ENCODE data around the gene NINL.
"Not testable (repeated sequence)": the region's sequence is repeated elsewhere in the genome, so short reads cannot be mapped to it uniquely, and the experiment has no call there.

Gene NINL

GRCh38 chr20:25507385-25508082 lies 77.8 kb downstream of the NINL start:
- H3K9ac ChIP-seq (ENCODE audit: low read length) = no peak overlapping the region
- no peaks in the 10 kb centered on the region for H3K9me3 ChIP-seq (ENCODE audit: low read length)
- H3K4me3 ChIP-seq (ENCODE audit: low read depth in 1 of 2, low read length in 2 of 2) = no peak overlapping the region
- peaks cover 59% of the 10 kb centered on the region for H3K36me3 ChIP-seq (ENCODE audit: insufficient read depth, low read length)
- no peaks in the 10 kb centered on the region for H3K4me1 ChIP-seq (ENCODE audit: insufficient read depth, low read length)
- H3K27me3 ChIP-seq (ENCODE audit: control insufficient read depth in 1 of 2, insufficient read depth in 2 of 2, low read length in 2 of 2) = no peaks in the 10 kb centered on the region
- H3K27ac ChIP-seq (ENCODE audit: low read depth, low read length) = no peak overlapping the region

DNA sequence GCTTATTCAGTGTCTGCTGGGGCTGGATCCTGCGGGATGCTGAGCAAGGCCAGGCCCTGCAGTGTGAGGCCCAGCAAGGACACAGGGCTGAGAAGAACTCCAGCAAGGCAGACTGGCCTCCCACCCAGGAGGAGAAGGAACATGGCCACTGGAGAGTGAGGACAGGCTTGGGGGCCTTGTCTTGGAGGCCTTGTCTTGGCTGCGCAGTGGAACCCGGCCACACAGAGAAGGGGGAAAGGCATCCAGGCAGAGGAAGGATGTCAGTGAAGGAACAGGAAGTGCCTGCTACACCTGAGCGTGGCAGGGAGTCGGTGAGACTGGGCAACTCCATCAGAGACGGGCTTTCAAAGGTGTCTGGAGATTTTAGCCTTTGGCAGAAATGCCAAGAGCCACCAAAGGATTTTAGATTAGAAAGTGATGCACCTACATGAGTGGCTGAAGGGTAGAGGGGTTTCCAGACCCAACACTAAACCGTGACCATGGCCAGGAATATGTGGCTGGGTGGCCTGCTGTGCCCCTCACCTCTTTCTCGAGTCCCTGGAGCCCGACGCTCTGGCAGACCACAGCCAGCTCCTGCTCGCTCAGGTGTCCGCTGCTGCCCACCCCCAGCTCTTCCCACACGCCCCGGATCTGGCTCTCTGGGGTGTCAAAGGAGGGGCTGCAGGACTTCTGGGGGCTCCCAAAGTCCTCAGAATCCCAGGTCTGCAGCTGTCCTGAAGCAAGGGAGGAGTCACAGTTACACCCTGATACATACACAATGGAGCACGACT lies 80.8 kb downstream of the NINL start:
- Histone ChIP-seq H3K27ac (ENCODE audit: low read depth, low read length) (no peak overlapping the region), H3K9me3 (ENCODE audit: low read length) (no peaks in the 10 kb centered on the region), H3K9ac (ENCODE audit: low read length) (no peak overlapping the region), H3K27me3 (ENCODE audit: control insufficient read depth in 1 of 2, insufficient read depth in 2 of 2, low read length in 2 of 2) (no peaks in the 10 kb centered on the region), H3K36me3 (ENCODE audit: insufficient read depth, low read length) (peaks cover 30% of the 10 kb centered on the region), H3K4me1 (ENCODE audit: insufficient read depth, low read length) (no peaks in the 10 kb centered on the region), H3K4me3 (ENCODE audit: low read depth in 1 of 2, low read length in 2 of 2) (no peak overlapping the region)

- no peaks in the 10 kb centered on the region for H3K9me3 ChIP-seq (ENCODE audit: low read length)
- H3K27me3 ChIP-seq (ENCODE audit: control insufficient read depth in 1 of 2, insufficient read depth in 2 of 2, low read length in 2 of 2) = no peaks in the 10 kb centered on the region
Observed at GRCh38 chr20:25503936-25504335, 81.4 kb downstream of the NINL start.

DNA sequence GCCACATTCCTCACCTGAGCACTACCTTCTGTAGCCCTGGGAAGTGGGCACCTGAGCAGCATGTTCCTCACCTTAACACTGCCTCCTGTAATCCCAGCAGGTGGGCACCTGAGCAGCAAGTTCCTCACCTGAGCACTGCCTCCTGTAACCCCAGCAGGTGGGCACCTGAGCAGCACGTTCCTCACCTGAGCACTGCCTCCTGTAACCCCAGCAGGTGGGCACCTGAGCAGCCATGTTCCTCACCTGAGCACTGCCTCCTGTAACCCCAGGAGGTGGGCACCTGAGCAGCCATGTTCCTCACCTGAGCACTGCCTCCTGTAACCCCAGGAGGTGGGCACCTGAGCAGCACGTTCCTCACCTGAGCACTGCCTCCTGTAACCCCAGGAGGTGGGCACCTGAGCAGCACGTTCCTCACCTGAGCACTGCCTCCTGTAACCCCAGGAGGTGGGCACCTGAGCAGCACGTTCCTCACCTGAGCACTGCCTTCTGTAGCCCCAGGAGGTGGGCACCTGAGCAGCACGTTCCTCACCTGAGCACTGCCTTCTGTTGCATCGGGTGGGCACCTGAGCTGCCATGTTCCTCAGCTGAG lies 82.2 kb downstream of the NINL start:
- not testable (repeated sequence) for H3K27ac ChIP-seq (ENCODE audit: low read depth, low read length); H3K4me3 ChIP-seq (ENCODE audit: low read depth in 1 of 2, low read length in 2 of 2); H3K4me1 ChIP-seq (ENCODE audit: insufficient read depth, low read length); H3K27me3 ChIP-seq (ENCODE audit: control insufficient read depth in 1 of 2, insufficient read depth in 2 of 2, low read length in 2 of 2); H3K9me3 ChIP-seq (ENCODE audit: low read length); H3K9ac ChIP-seq (ENCODE audit: low read length)
- H3K36me3 ChIP-seq (ENCODE audit: insufficient read depth, low read length) = peaks cover 21% of the 10 kb centered on the region

More at GRCh38 chr20:25503936-25504335, 81.4 kb downstream of the NINL start:
- Histone ChIP-seq H3K36me3 (ENCODE audit: insufficient read depth, low read length) (peaks cover 24% of the 10 kb centered on the region), H3K27ac (ENCODE audit: low read depth, low read length) (no peak overlapping the region), H3K4me3 (ENCODE audit: low read depth in 1 of 2, low read length in 2 of 2) (no peak overlapping the region), H3K4me1 (ENCODE audit: insufficient read depth, low read length) (no peaks in the 10 kb centered on the region), H3K9ac (ENCODE audit: low read length) (no peak overlapping the region)

DNA sequence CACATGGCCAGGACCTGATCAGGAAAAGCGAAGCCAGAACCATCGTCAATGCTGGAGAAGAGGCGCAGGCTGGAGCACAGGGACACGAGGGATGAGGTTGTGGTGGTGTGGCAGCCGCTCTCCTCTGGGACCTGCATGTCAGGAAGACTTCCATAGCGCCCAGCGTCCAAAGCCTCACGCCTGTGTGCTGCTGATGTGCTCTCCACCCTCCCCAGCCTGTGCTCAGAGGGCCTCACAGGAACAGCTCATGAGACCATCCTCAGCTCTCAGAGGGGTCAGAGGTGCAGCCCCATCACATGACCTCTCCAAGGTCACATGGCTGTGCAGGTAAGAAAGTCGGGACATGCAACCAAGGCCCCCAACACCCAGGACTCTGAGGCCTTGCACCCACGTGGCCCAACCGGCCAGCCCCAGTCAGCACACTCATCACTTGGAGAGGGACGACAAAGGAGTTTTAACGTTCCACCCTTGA lies 84.4 kb downstream of the NINL start:
- Histone ChIP-seq H3K4me3 (ENCODE audit: low read depth in 1 of 2, low read length in 2 of 2) (no peak overlapping the region), H3K9ac (ENCODE audit: low read length) (no peak overlapping the region), H3K27me3 (ENCODE audit: control insufficient read depth in 1 of 2, insufficient read depth in 2 of 2, low read length in 2 of 2) (no peaks in the 10 kb centered on the region), H3K4me1 (ENCODE audit: insufficient read depth, low read length) (no peaks in the 10 kb centered on the region), H3K9me3 (ENCODE audit: low read length) (no peaks in the 10 kb centered on the region), H3K36me3 (ENCODE audit: insufficient read depth, low read length) (peaks cover 16% of the 10 kb centered on the region), H3K27ac (ENCODE audit: low read depth, low read length) (no peak overlapping the region)

- H3K9ac ChIP-seq (ENCODE audit: low read length) = no peak overlapping the region
- no peaks in the 10 kb centered on the region for H3K4me1 ChIP-seq (ENCODE audit: insufficient read depth, low read length)
- H3K36me3 ChIP-seq (ENCODE audit: insufficient read depth, low read length) = peaks cover 13% of the 10 kb centered on the region
- no peak overlapping the region for H3K4me3 ChIP-seq (ENCODE audit: low read depth in 1 of 2, low read length in 2 of 2)
- H3K27ac ChIP-seq (ENCODE audit: low read depth, low read length) = no peak overlapping the region
- no peaks in the 10 kb centered on the region for H3K9me3 ChIP-seq (ENCODE audit: low read length)
- no peaks in the 10 kb centered on the region for H3K27me3 ChIP-seq (ENCODE audit: control insufficient read depth in 1 of 2, insufficient read depth in 2 of 2, low read length in 2 of 2)
Observed at GRCh38 chr20:25499855-25500434, 85.4 kb downstream of the NINL start.

- peaks cover 6% of the 10 kb centered on the region for H3K36me3 ChIP-seq (ENCODE audit: insufficient read depth, low read length)
- H3K4me1 ChIP-seq (ENCODE audit: insufficient read depth, low read length) = no peaks in the 10 kb centered on the region
- no peak overlapping the region for H3K4me3 ChIP-seq (ENCODE audit: low read depth in 1 of 2, low read length in 2 of 2)
- H3K9me3 ChIP-seq (ENCODE audit: low read length) = no peaks in the 10 kb centered on the region
- no peaks in the 10 kb centered on the region for H3K27me3 ChIP-seq (ENCODE audit: control insufficient read depth in 1 of 2, insufficient read depth in 2 of 2, low read length in 2 of 2)
- H3K27ac ChIP-seq (ENCODE audit: low read depth, low read length) = no peak overlapping the region
- H3K9ac ChIP-seq (ENCODE audit: low read length) = no peak overlapping the region
Observed at GRCh38 chr20:25499031-25499430, 86.3 kb downstream of the NINL start.

DNA sequence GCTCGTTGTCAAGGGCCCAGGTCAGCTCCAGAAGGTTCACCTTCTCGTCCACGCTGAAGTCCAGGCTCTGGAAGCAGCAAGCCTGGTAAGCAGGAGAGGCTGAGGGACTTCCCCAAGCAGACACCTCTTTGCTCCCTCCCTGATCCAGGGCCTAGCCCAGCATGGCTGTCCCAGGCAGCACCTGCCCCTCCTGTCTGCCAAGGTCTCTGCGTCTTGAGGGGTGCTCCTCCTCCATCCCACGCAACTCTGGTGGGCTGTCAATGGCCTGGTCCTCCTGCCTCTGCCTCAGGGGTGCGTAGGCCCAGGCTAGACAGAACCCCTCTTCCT lies 87.1 kb downstream of the NINL start:
- Histone ChIP-seq H3K9ac (ENCODE audit: low read length) (no peak overlapping the region), H3K36me3 (ENCODE audit: insufficient read depth, low read length) (no peaks in the 10 kb centered on the region), H3K27ac (ENCODE audit: low read depth, low read length) (no peak overlapping the region), H3K4me3 (ENCODE audit: low read depth in 1 of 2, low read length in 2 of 2) (no peak overlapping the region), H3K27me3 (ENCODE audit: control insufficient read depth in 1 of 2, insufficient read depth in 2 of 2, low read length in 2 of 2) (no peaks in the 10 kb centered on the region), H3K4me1 (ENCODE audit: insufficient read depth, low read length) (no peaks in the 10 kb centered on the region), H3K9me3 (ENCODE audit: low read length) (no peaks in the 10 kb centered on the region)

- Histone ChIP-seq H3K9me3 (ENCODE audit: low read length) (no peaks in the 10 kb centered on the region), H3K4me1 (ENCODE audit: insufficient read depth, low read length) (no peaks in the 10 kb centered on the region), H3K27me3 (ENCODE audit: control insufficient read depth in 1 of 2, insufficient read depth in 2 of 2, low read length in 2 of 2) (no peaks in the 10 kb centered on the region), H3K36me3 (ENCODE audit: insufficient read depth, low read length) (no peaks in the 10 kb centered on the region), H3K27ac (ENCODE audit: low read depth, low read length) (no peak overlapping the region), H3K4me3 (ENCODE audit: low read depth in 1 of 2, low read length in 2 of 2) (no peak overlapping the region), H3K9ac (ENCODE audit: low read length) (no peak overlapping the region)
Observed at GRCh38 chr20:25497586-25498279, 87.6 kb downstream of the NINL start.

GRCh38 chr20:25496968-25497401 lies 88.3 kb downstream of the NINL start:
- Histone ChIP-seq H3K4me3 (ENCODE audit: low read depth in 1 of 2, low read length in 2 of 2) (no peak overlapping the region), H3K4me1 (ENCODE audit: insufficient read depth, low read length) (no peaks in the 10 kb centered on the region), H3K9ac (ENCODE audit: low read length) (no peak overlapping the region), H3K9me3 (ENCODE audit: low read length) (no peaks in the 10 kb centered on the region), H3K27me3 (ENCODE audit: control insufficient read depth in 1 of 2, insufficient read depth in 2 of 2, low read length in 2 of 2) (no peaks in the 10 kb centered on the region), H3K27ac (ENCODE audit: low read depth, low read length) (no peak overlapping the region), H3K36me3 (ENCODE audit: insufficient read depth, low read length) (no peaks in the 10 kb centered on the region)

Measured in muscle layer of colon (tissue), 2 donors.